Colonic mucosa (tissue), 4 donors: ENCODE results near the gene NSMCE3. TPM values are rescaled to one million over a fixed set of nuclear protein-coding genes. Genes with fewer than 3 reads are reported as not detected.

Source experiments
- DNase-seq: peaks from one replicate; pipeline ENCODE4 v3.0.0-alpha.2; 2020
- H3K27ac ChIP-seq: fragments of 200-600 bp; one replicate; pipeline ENCODE4 v1.8.0; 2021
- H3K27me3 ChIP-seq: fragments of 200-600 bp; one replicate; pipeline ENCODE4 v1.8.0; 2021
- H3K36me3 ChIP-seq: fragments of 200-600 bp; one replicate; pipeline ENCODE4 v1.8.0; 2021
- H3K4me1 ChIP-seq: fragments of 200-600 bp; one replicate; pipeline ENCODE4 v1.8.0; 2021; ENCODE audit warnings: mild to moderate bottlenecking
- H3K4me3 ChIP-seq: fragments of 200-600 bp; one replicate; pipeline ENCODE4 v1.8.0; 2021
- H3K9ac ChIP-seq, 2 donors: one replicate each; pipeline ENCODE4 v1.7.0; 2013; ENCODE audit warnings: control low read depth in 2 of 2, low read depth in 2 of 2, low read length in 2 of 2
- H3K9me3 ChIP-seq: fragments of 200-600 bp; one replicate; pipeline ENCODE4 v1.8.0; 2021
- CTCF ChIP-seq: fragments of 200-600 bp; IDR thresholded peaks from one replicate; pipeline ENCODE4 v1.8.0; 2022; ENCODE audit warnings: antibody characterized with exemption, mild to moderate bottlenecking
- intact Hi-C: fragments of 100-400 bp; cut with DNase I; formaldehyde crosslinking; loops from one replicate; pipeline ENCODE4 v1.14.1; 2022
- total RNA-seq, 2 donors: library from RNA; stranded (reverse); fragmentation: NEBNext Ultra II Directional in 1 of 2; extraction: Animal tissue kit (Norgen Biotek cat#: 25700) in 1 of 2; gene quantifications; one replicate each; pipeline ENCODE4 v1.2.1, GENCODE V29; 2021
- donor health status: healthy.
- donor health status: DM: no; HTN: no; CAD: no.
- donor health status: DM: no; HTN: no; CAD: no.

The NSMCE3 gene
- total RNA-seq: 1 to 10 TPM; 4.2 TPM

GRCh38 chr15:29269485-29270168 lies at the start of gene NSMCE3:
TSS of gene NSMCE3 (minus strand) at chr15:29269822. CDS start at chr15:29269705, 117 bp downstream.
- peaks cover 4% of the 10 kb centered on the region for H3K4me1 ChIP-seq
- H3K9ac ChIP-seq: peak within 1 kb of the TSS; percentile 82 to 84
- H3K36me3 ChIP-seq: no peaks in the 10 kb centered on the region
- H3K27me3 ChIP-seq: no peaks in the 10 kb centered on the region
- TF ChIP-seq CTCF: no peak
- H3K4me3 ChIP-seq: peak within 1 kb of the TSS; percentile 92
- intact Hi-C loops: no loop called here
- DNase-seq: peak; percentile 89
- H3K9me3 ChIP-seq: no peaks in the 10 kb centered on the region
- peak within 1 kb of the TSS; percentile 88 for H3K27ac ChIP-seq

DNA sequence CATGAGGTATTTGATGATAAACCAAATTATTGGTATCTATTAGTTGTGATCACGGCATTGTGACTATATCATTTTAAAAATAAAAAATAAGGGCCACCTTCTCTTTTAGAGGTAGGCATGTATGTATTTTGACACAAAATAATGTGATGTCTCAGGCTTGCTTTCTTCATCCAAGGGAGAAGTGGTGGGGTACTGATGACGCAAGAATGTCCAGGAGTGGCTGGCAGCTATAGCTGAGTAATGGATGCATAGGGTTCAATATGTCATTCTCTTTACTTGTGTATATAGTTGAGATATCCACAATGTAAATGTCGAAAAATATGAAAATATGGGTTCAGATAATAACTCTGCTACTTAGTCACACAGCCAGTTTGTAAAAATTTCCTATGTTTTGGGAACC lies 46.8 kb upstream of the NSMCE3 start:
- no peaks in the 10 kb centered on the region for H3K27me3 ChIP-seq
- intact Hi-C loops: no loop called here

DNA sequence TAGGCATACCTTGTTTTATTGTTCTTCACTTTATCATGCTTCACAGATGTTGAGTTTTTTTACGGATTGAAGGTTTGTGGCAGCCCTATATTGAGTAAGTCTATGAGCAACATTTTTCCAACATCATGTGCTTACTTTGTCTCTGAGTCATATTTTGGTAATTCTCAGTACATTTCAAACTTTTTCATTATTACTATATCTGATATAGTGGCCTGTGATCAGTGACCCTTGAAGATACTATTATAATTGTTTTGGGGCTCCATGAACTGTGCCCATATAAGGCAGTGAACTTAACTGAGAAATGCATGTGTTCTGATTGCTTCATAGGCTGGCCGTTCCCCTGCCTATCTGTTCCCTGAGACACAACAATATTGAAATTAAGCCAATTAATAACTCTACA lies 42.8 kb upstream of the NSMCE3 start:
- H3K9ac ChIP-seq: no peak overlapping the region
- DNase-seq: no peak
- no peaks in the 10 kb centered on the region for H3K36me3 ChIP-seq
- no peaks in the 10 kb centered on the region for H3K27me3 ChIP-seq
- no peak overlapping the region for H3K4me3 ChIP-seq
- H3K4me1 ChIP-seq: no peaks in the 10 kb centered on the region
- H3K9me3 ChIP-seq: no peaks in the 10 kb centered on the region
- H3K27ac ChIP-seq: no peak overlapping the region
- TF ChIP-seq CTCF: no peak
- intact Hi-C loops: no loop called here

More for the DNA sequence above, 46.8 kb upstream of the NSMCE3 start:
- no peak for DNase-seq
- H3K9ac ChIP-seq: no peak overlapping the region
- no peak overlapping the region for H3K4me3 ChIP-seq
- H3K27ac ChIP-seq: no peak overlapping the region
- no peak for TF ChIP-seq CTCF
- no peaks in the 10 kb centered on the region for H3K4me1 ChIP-seq
- no peaks in the 10 kb centered on the region for H3K36me3 ChIP-seq
- no peaks in the 10 kb centered on the region for H3K9me3 ChIP-seq

- Histone ChIP-seq H3K27ac (no peak overlapping the region), H3K9me3 (no peaks in the 10 kb centered on the region), H3K4me1 (no peaks in the 10 kb centered on the region), H3K4me3 (no peak overlapping the region), H3K27me3 (no peaks in the 10 kb centered on the region), H3K9ac (no peak overlapping the region), H3K36me3 (no peaks in the 10 kb centered on the region)
- no peak for TF ChIP-seq CTCF
- intact Hi-C loops: no loop called here
- DNase-seq: no peak
Measured at GRCh38 chr15:29311696-29312095, 42.1 kb upstream of the NSMCE3 start.

DNA sequence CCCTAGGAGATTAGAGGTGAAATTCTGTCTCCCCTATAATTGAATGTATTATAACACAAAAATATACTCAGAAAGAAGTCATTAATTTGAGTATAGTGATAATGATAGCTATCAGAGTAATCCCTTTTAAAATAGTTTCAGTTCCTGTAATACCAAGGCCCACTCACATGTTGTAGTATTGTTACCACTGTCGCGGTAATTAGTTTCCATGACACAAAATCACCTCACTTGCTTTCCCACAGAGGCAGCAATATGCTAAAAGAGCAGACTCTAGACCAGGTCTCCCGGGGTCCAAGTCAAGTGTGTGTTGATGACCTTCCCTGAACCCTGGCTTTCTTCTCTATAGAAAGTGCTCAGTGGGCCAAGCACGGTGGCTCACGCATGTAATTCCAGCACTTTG lies 39.5 kb upstream of the NSMCE3 start:
- intact Hi-C loops: no loop called here
- H3K27ac ChIP-seq: no peak overlapping the region
- no peaks in the 10 kb centered on the region for H3K4me1 ChIP-seq
- no peak for TF ChIP-seq CTCF
- no peak for DNase-seq
- no peak overlapping the region for H3K4me3 ChIP-seq
- H3K9ac ChIP-seq: no peak overlapping the region
- H3K27me3 ChIP-seq: no peaks in the 10 kb centered on the region
- H3K9me3 ChIP-seq: no peaks in the 10 kb centered on the region
- H3K36me3 ChIP-seq: no peaks in the 10 kb centered on the region
